ENCODE data around the gene XPOT.
"Not testable (repeated sequence)": the region's sequence is repeated elsewhere in the genome, so short reads cannot be mapped to it uniquely, and the experiment has no call there.

Gene XPOT

GRCh38 chr12:64403707-64404469 lies at the start of gene XPOT:
TSS of gene XPOT (plus strand) at chr12:64404392. CDS start at chr12:64410036, 5,644 bp downstream.
- H3K4me3 ChIP-seq (replicated peaks; ENCODE audit: low read depth, low read length) = peak within 1 kb of the TSS; percentile 91
- peak; percentile 98 for DNase-seq (ENCODE audit: low read depth)
- TF ChIP-seq CTCF (IDR thresholded peaks at IDR 0.05; ENCODE audit: low read length, missing control alignments) = no peak

GRCh38 chr12:64356209-64356608 lies 48.0 kb upstream of the XPOT start:
- H3K4me3 ChIP-seq (replicated peaks; ENCODE audit: low read depth, low read length); DNase-seq (ENCODE audit: low read depth): not testable (repeated sequence)

GRCh38 chr12:64361173-64361572 lies 43.0 kb upstream of the XPOT start:
- H3K4me3 ChIP-seq (replicated peaks; ENCODE audit: low read depth, low read length); DNase-seq (ENCODE audit: low read depth): not testable (repeated sequence)

GRCh38 chr12:64362721-64363305 lies 41.4 kb upstream of the XPOT start:
- no peak overlapping the region for H3K4me3 ChIP-seq (replicated peaks; ENCODE audit: low read depth, low read length)
- no peak for DNase-seq (ENCODE audit: low read depth)
- TF ChIP-seq CTCF (IDR thresholded peaks at IDR 0.05; ENCODE audit: low read length, missing control alignments) = no peak

- TF ChIP-seq CTCF (IDR thresholded peaks at IDR 0.05; ENCODE audit: low read length, missing control alignments) = no peak
- no peak for DNase-seq (ENCODE audit: low read depth)
- H3K4me3 ChIP-seq (replicated peaks; ENCODE audit: low read depth, low read length) = no peak overlapping the region
Measured at GRCh38 chr12:64383675-64384074, 20.5 kb upstream of the XPOT start.

- TF ChIP-seq CTCF (IDR thresholded peaks at IDR 0.05; ENCODE audit: low read length, missing control alignments) = no peak
- no peak overlapping the region for H3K4me3 ChIP-seq (replicated peaks; ENCODE audit: low read depth, low read length)
- no peak for DNase-seq (ENCODE audit: low read depth)
Measured at GRCh38 chr12:64385019-64385418, 19.2 kb upstream of the XPOT start.

- TF ChIP-seq CTCF (IDR thresholded peaks at IDR 0.05; ENCODE audit: low read length, missing control alignments) = no peak
- no peak overlapping the region for H3K4me3 ChIP-seq (replicated peaks; ENCODE audit: low read depth, low read length)
- DNase-seq (ENCODE audit: low read depth) = no peak
Measured at GRCh38 chr12:64385468-64385867, 18.7 kb upstream of the XPOT start.

Data from fibroblast of pulmonary artery (primary cell).